GM12801 (cell line): ENCODE data around the gene RTP5.

Experiments
- CTCF ChIP-seq: IDR thresholded peaks from one replicate; pipeline ENCODE4 v1.5.1; 2011; ENCODE audit warnings: control low read depth; ENCODE audit not compliant: insufficient read length; ENCODE audit errors: extremely low read depth

Gene RTP5

GRCh38 chr2:241859436-241860183 lies 9.9 kb upstream of the RTP5 start:
- no peak for TF ChIP-seq CTCF

GRCh38 chr2:241860184-241861078 lies 9.1 kb upstream of the RTP5 start:
- no peak for TF ChIP-seq CTCF

GRCh38 chr2:241861264-241861663 lies 8.3 kb upstream of the RTP5 start:
- TF ChIP-seq CTCF: no peak

GRCh38 chr2:241862093-241862492 lies 7.4 kb upstream of the RTP5 start:
- no peak for TF ChIP-seq CTCF

- no peak for TF ChIP-seq CTCF
Measured at GRCh38 chr2:241862775-241863535, 6.6 kb upstream of the RTP5 start.

- TF ChIP-seq CTCF: no peak
Measured at GRCh38 chr2:241863536-241863954, 6.0 kb upstream of the RTP5 start.
